Type B pancreatic cell (in vitro differentiated cells): ENCODE results near the gene ARHGEF4. TPM values are rescaled to one million over a fixed set of nuclear protein-coding genes. Genes with fewer than 3 reads are reported as not detected.
A peak's percentile ranks its signal among the peaks of the same experiment; 100 is the strongest.

ENCODE experiments used
- DNase-seq: peaks from one replicate; pipeline ENCODE4 v3.0.0; 2021; ENCODE audit warnings: mixed read lengths; ENCODE audit not compliant: unreplicated experiment; ENCODE audit errors: extremely low spot score
- H3K27ac Mint-ChIP-seq: 2 replicates; pipeline ENCODE4 v1.8.0; 2021; ENCODE audit warnings: mild to moderate bottlenecking, mixed read lengths
- H3K27me3 Mint-ChIP-seq: 2 replicates; pipeline ENCODE4 v1.8.0; 2021; ENCODE audit warnings: mixed read lengths
- H3K36me3 Mint-ChIP-seq: 2 replicates; pipeline ENCODE4 v1.8.0; 2021; ENCODE audit warnings: mixed read lengths
- H3K4me1 Mint-ChIP-seq: one replicate; pipeline ENCODE4 v1.8.0; 2021; ENCODE audit warnings: mixed read lengths; ENCODE audit not compliant: unreplicated experiment
- H3K4me3 Mint-ChIP-seq: 2 replicates; pipeline ENCODE4 v1.8.0; 2021; ENCODE audit warnings: mild to moderate bottlenecking, mixed read lengths
- H3K9me3 Mint-ChIP-seq: 2 replicates; pipeline ENCODE4 v1.8.0; 2021; ENCODE audit warnings: mixed read lengths
- total RNA-seq: library from RNA; stranded (reverse); gene quantifications from 2 replicates; pipeline ENCODE4 v1.2.1, GENCODE V29; 2021; ENCODE audit warnings: low replicate concordance
- TF ChIP-seq, protein P1 (sequence below): fragments of 200-600 bp; sonication (generic); conservative IDR thresholded peaks from 2 replicates; pipeline ENCODE4 v1.5.0; 2021; ENCODE audit warnings: antibody characterized with exemption, mild to moderate bottlenecking

Gene ARHGEF4
- total RNA-seq, 1 donor from 2014 or later = 31.4 TPM

DNA sequence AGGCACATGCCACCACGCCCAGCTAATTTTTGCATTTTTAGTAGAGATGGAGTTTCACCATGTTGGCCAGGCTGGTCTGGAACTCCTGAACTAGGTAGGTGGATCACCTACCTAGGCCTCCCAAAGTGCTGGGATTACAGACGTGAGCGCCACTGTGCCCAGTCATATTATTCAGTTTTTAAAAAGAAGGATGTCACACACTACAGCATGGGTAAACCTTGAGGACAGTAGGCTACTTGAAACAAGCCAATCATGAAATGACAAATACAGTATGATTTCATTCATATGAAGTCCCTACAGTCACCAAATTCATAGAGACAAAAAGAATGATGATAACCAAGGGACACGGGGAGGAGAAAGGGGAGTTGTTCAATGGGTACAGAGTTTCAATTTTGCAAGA is 31.1 kb upstream of the ARHGEF4 start:
- TF ChIP-seq, protein P1, sequence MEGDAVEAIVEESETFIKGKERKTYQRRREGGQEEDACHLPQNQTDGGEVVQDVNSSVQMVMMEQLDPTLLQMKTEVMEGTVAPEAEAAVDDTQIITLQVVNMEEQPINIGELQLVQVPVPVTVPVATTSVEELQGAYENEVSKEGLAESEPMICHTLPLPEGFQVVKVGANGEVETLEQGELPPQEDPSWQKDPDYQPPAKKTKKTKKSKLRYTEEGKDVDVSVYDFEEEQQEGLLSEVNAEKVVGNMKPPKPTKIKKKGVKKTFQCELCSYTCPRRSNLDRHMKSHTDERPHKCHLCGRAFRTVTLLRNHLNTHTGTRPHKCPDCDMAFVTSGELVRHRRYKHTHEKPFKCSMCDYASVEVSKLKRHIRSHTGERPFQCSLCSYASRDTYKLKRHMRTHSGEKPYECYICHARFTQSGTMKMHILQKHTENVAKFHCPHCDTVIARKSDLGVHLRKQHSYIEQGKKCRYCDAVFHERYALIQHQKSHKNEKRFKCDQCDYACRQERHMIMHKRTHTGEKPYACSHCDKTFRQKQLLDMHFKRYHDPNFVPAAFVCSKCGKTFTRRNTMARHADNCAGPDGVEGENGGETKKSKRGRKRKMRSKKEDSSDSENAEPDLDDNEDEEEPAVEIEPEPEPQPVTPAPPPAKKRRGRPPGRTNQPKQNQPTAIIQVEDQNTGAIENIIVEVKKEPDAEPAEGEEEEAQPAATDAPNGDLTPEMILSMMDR = no peak
- H3K27me3 Mint-ChIP-seq = peaks cover 3% of the 10 kb centered on the region
- H3K27ac Mint-ChIP-seq = no peak overlapping the region
- DNase-seq = peak; percentile 2
- no peaks in the 10 kb centered on the region for H3K9me3 Mint-ChIP-seq
- no peaks in the 10 kb centered on the region for H3K4me1 Mint-ChIP-seq
- no peak overlapping the region for H3K4me3 Mint-ChIP-seq
- no peaks in the 10 kb centered on the region for H3K36me3 Mint-ChIP-seq

DNA sequence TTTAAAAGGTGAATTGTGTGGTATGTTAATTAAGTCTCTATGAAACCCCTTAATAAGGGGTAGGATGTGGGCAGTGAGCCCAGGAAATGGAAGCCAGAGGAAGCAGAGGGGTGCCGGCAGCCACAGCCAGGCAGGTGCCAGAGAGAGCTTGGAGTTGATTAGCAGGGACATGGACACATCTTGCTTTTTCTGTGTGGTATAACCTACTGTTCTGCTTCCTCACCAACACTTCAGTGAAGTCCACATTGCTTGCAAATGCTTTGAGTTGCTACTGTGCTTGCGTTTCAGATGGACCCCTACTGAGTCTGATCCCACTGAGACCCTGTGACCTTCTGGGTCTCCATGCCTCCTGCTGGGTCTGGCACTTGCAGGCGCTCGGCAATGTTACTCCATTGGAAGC is 30.3 kb upstream of the ARHGEF4 start:
- H3K4me1 Mint-ChIP-seq = no peaks in the 10 kb centered on the region
- H3K9me3 Mint-ChIP-seq = no peaks in the 10 kb centered on the region
- H3K27me3 Mint-ChIP-seq = peaks cover 7% of the 10 kb centered on the region
- H3K4me3 Mint-ChIP-seq = no peak overlapping the region
- DNase-seq = peak; percentile 37
- TF ChIP-seq, protein P1 = no peak
- no peak overlapping the region for H3K27ac Mint-ChIP-seq
- no peaks in the 10 kb centered on the region for H3K36me3 Mint-ChIP-seq

DNA sequence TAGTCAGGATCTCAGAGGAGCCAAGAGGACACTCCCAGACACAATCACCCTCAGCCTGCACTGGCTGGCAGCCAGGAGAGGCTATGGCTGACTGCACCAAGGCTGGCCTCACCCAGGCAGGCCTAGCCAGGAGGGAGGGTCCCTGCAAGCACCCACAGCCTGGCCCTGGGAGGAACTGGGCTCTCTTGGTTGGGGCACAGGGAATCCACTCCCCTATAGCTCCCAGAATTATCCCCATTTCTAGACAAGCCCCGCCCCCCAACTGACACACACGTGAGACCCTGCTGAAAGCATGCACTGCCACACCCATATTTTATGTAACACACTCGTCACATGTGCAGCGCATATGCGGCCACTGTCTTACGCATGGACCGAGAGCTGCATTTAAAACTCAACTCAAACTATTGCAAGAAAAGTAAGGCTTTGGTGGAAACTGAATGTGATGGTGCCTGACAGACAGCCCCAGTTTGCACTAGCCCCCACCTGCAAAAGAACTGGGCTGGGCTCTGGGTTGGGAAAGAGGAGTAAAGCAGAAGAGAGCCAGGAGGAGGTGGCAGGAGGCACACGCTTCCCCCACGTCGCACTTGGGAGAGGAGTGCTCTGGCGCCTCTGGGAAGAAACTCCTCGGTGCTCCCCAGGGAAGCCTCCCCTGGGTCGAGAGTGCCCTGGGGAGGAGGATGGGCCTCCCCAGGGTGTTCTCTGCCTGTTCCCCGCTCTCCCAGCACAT is 28.9 kb upstream of the ARHGEF4 start:
- Mint-ChIP-seq H3K27me3 (peaks cover 7% of the 10 kb centered on the region), H3K4me1 (no peaks in the 10 kb centered on the region), H3K4me3 (no peak overlapping the region), H3K9me3 (no peaks in the 10 kb centered on the region), H3K36me3 (no peaks in the 10 kb centered on the region), H3K27ac (no peak overlapping the region)
- peak; percentile 60 for DNase-seq
- TF ChIP-seq, protein P1 = no peak

DNA sequence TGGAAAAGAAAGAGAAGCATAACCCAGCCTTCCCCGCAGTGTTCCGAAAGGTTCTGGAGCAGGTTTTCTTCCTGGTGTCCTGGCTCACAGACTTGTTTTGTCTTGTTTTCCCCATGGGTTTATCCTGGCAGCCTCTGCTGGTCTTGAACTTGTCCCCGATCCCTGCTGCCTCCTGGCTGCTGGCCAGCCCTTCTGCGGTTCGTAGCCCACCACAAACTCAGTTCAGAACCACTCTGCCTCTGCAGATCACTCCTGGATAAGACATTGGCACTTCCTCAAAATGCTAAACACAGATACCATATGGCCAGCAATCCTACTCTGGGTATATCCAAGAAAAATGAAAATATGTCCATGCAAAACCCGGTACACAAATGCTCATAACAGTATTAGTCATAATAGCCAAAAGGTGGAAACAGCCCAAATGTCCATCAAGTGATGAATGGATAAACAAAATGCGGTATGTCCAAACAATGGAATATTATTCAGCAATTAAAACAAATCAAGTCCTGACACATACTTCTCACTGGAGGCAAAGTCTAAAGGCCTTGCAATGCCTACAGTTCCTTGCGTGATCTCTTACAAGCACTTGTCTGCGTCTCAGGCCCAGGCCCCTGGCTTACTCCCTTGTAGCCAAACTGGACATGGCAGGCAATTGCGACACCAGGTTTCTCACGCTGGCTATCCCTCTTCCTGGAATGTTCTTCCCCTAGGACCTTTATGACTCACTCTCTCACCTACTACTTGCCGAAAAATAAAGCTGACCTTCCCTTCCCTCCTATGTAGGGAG is 28.0 kb upstream of the ARHGEF4 start:
- no peaks in the 10 kb centered on the region for H3K36me3 Mint-ChIP-seq
- peaks cover 7% of the 10 kb centered on the region for H3K27me3 Mint-ChIP-seq
- H3K9me3 Mint-ChIP-seq = no peaks in the 10 kb centered on the region
- H3K4me3 Mint-ChIP-seq = no peak overlapping the region
- no peak overlapping the region for H3K27ac Mint-ChIP-seq
- no peak for DNase-seq
- H3K4me1 Mint-ChIP-seq = no peaks in the 10 kb centered on the region
- TF ChIP-seq, protein P1 = no peak

DNA sequence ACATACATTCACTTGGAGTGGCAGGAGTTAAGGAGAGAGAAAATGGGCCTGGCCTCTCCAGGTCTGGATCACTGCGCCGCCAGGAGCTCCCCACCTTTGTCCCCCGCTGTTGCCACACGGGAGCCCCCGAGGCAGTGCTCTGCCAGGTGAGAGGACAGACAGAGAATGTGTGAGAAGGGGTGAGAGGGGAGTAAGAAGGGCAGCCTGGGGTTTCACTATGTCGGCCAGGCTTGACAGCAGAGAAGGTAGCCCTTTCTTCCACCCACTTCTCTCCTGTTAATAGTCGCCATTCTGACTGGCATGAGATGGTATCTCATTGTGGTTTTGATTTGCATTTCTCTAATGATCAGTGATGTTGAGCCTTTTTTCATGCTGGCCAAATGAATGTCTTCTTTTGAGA is 26.2 kb upstream of the ARHGEF4 start:
- H3K4me1 Mint-ChIP-seq = no peaks in the 10 kb centered on the region
- TF ChIP-seq, protein P1 = no peak
- no peak for DNase-seq
- H3K27me3 Mint-ChIP-seq = peaks cover 5% of the 10 kb centered on the region
- no peak overlapping the region for H3K27ac Mint-ChIP-seq
- no peaks in the 10 kb centered on the region for H3K9me3 Mint-ChIP-seq
- H3K4me3 Mint-ChIP-seq = no peak overlapping the region
- H3K36me3 Mint-ChIP-seq = no peaks in the 10 kb centered on the region
